ENCODE results near the gene GET4.
A peak's percentile ranks its signal among the peaks of the same experiment; 100 is the strongest.

The GET4 gene

GRCh38 chr7:857661-858060, 18.7 kb upstream of the GET4 start:
- H3K27ac ChIP-seq (ENCODE audit: low read depth, low read length): no peak overlapping the region
- H3K36me3 ChIP-seq (ENCODE audit: insufficient read depth, low read length): peaks cover 9% of the 10 kb centered on the region
- no peak overlapping the region for H2AFZ ChIP-seq (ENCODE audit: low read length, unreplicated experiment)
- no peaks in the 10 kb centered on the region for H3K79me2 ChIP-seq (ENCODE audit: control insufficient read depth, insufficient read depth, low read length, unreplicated experiment)
- H3K27me3 ChIP-seq (ENCODE audit: insufficient read depth, low read length): no peaks in the 10 kb centered on the region
- no peak overlapping the region for H3K4me3 ChIP-seq (ENCODE audit: low read depth, low read length)
- H3K4me1 ChIP-seq (ENCODE audit: control insufficient read depth, insufficient read depth, low read length, unreplicated experiment): no peaks in the 10 kb centered on the region

- Histone ChIP-seq H3K36me3 (ENCODE audit: insufficient read depth, low read length) (peaks cover 12% of the 10 kb centered on the region; the same call in 1 of the 2 replicates), H3K4me3 (ENCODE audit: low read depth, low read length) (no peak overlapping the region), H3K27me3 (ENCODE audit: insufficient read depth, low read length) (no peaks in the 10 kb centered on the region), H2AFZ (ENCODE audit: low read length, unreplicated experiment) (no peak overlapping the region), H3K27ac (ENCODE audit: low read depth, low read length) (no peak overlapping the region), H3K4me1 (ENCODE audit: control insufficient read depth, insufficient read depth, low read length, unreplicated experiment) (no peaks in the 10 kb centered on the region), H3K79me2 (ENCODE audit: control insufficient read depth, insufficient read depth, low read length, unreplicated experiment) (no peaks in the 10 kb centered on the region)
These were observed 16.9 kb upstream of the GET4 start for GRCh38 chr7:859359-860030.

GRCh38 chr7:860149-860548, 16.2 kb upstream of the GET4 start:
- H3K36me3 ChIP-seq (ENCODE audit: insufficient read depth, low read length): peaks cover 12% of the 10 kb centered on the region; the same call in 1 of the 2 replicates
- H3K79me2 ChIP-seq (ENCODE audit: control insufficient read depth, insufficient read depth, low read length, unreplicated experiment): no peaks in the 10 kb centered on the region
- H3K4me1 ChIP-seq (ENCODE audit: control insufficient read depth, insufficient read depth, low read length, unreplicated experiment): no peaks in the 10 kb centered on the region
- H3K4me3 ChIP-seq (ENCODE audit: low read depth, low read length): no peak overlapping the region
- no peak overlapping the region for H3K27ac ChIP-seq (ENCODE audit: low read depth, low read length)
- H3K27me3 ChIP-seq (ENCODE audit: insufficient read depth, low read length): no peaks in the 10 kb centered on the region
- H2AFZ ChIP-seq (ENCODE audit: low read length, unreplicated experiment): no peak overlapping the region

GRCh38 chr7:861222-861621, 15.1 kb upstream of the GET4 start:
- no peak overlapping the region for H3K4me3 ChIP-seq (ENCODE audit: low read depth, low read length)
- H3K4me1 ChIP-seq (ENCODE audit: control insufficient read depth, insufficient read depth, low read length, unreplicated experiment): no peaks in the 10 kb centered on the region
- no peaks in the 10 kb centered on the region for H3K79me2 ChIP-seq (ENCODE audit: control insufficient read depth, insufficient read depth, low read length, unreplicated experiment)
- H3K27ac ChIP-seq (ENCODE audit: low read depth, low read length): no peak overlapping the region
- no peaks in the 10 kb centered on the region for H3K27me3 ChIP-seq (ENCODE audit: insufficient read depth, low read length)
- no peak overlapping the region for H2AFZ ChIP-seq (ENCODE audit: low read length, unreplicated experiment)
- H3K36me3 ChIP-seq (ENCODE audit: insufficient read depth, low read length): peaks cover 12% of the 10 kb centered on the region; the same call in 1 of the 2 replicates

GRCh38 chr7:862157-862556, 14.2 kb upstream of the GET4 start:
- no peak overlapping the region for H3K27ac ChIP-seq (ENCODE audit: low read depth, low read length)
- no peaks in the 10 kb centered on the region for H3K27me3 ChIP-seq (ENCODE audit: insufficient read depth, low read length)
- no peak overlapping the region for H2AFZ ChIP-seq (ENCODE audit: low read length, unreplicated experiment)
- no peak overlapping the region for H3K4me3 ChIP-seq (ENCODE audit: low read depth, low read length)
- peaks cover 3% of the 10 kb centered on the region for H3K4me1 ChIP-seq (ENCODE audit: control insufficient read depth, insufficient read depth, low read length, unreplicated experiment)
- no peaks in the 10 kb centered on the region for H3K79me2 ChIP-seq (ENCODE audit: control insufficient read depth, insufficient read depth, low read length, unreplicated experiment)
- H3K36me3 ChIP-seq (ENCODE audit: insufficient read depth, low read length): peaks cover 12% of the 10 kb centered on the region; the same call in 1 of the 2 replicates

GRCh38 chr7:863106-863505, 13.2 kb upstream of the GET4 start:
- no peak overlapping the region for H3K27ac ChIP-seq (ENCODE audit: low read depth, low read length)
- peaks cover 12% of the 10 kb centered on the region; the same call in 1 of the 2 replicates for H3K36me3 ChIP-seq (ENCODE audit: insufficient read depth, low read length)
- H3K27me3 ChIP-seq (ENCODE audit: insufficient read depth, low read length): no peaks in the 10 kb centered on the region
- H3K4me3 ChIP-seq (ENCODE audit: low read depth, low read length): no peak overlapping the region
- H3K4me1 ChIP-seq (ENCODE audit: control insufficient read depth, insufficient read depth, low read length, unreplicated experiment): peaks cover 13% of the 10 kb centered on the region
- peaks cover 1% of the 10 kb centered on the region for H3K79me2 ChIP-seq (ENCODE audit: control insufficient read depth, insufficient read depth, low read length, unreplicated experiment)
- H2AFZ ChIP-seq (ENCODE audit: low read length, unreplicated experiment): no peak overlapping the region

- H3K27ac ChIP-seq (ENCODE audit: low read depth, low read length): no peak overlapping the region
- H2AFZ ChIP-seq (ENCODE audit: low read length, unreplicated experiment): no peak overlapping the region
- peaks cover 2% of the 10 kb centered on the region for H3K79me2 ChIP-seq (ENCODE audit: control insufficient read depth, insufficient read depth, low read length, unreplicated experiment)
- H3K36me3 ChIP-seq (ENCODE audit: insufficient read depth, low read length): peaks cover 17% of the 10 kb centered on the region
- H3K4me3 ChIP-seq (ENCODE audit: low read depth, low read length): no peak overlapping the region
- H3K27me3 ChIP-seq (ENCODE audit: insufficient read depth, low read length): no peaks in the 10 kb centered on the region
- peaks cover 14% of the 10 kb centered on the region for H3K4me1 ChIP-seq (ENCODE audit: control insufficient read depth, insufficient read depth, low read length, unreplicated experiment)
These were observed 10.4 kb upstream of the GET4 start for GRCh38 chr7:865921-866320.

GRCh38 chr7:867001-867405, 9.4 kb upstream of the GET4 start:
- H3K27me3 ChIP-seq (ENCODE audit: insufficient read depth, low read length): no peaks in the 10 kb centered on the region
- peaks cover 14% of the 10 kb centered on the region for H3K4me1 ChIP-seq (ENCODE audit: control insufficient read depth, insufficient read depth, low read length, unreplicated experiment)
- H3K4me3 ChIP-seq (ENCODE audit: low read depth, low read length): no peak overlapping the region
- no peak overlapping the region for H2AFZ ChIP-seq (ENCODE audit: low read length, unreplicated experiment)
- H3K79me2 ChIP-seq (ENCODE audit: control insufficient read depth, insufficient read depth, low read length, unreplicated experiment): peaks cover 2% of the 10 kb centered on the region
- H3K36me3 ChIP-seq (ENCODE audit: insufficient read depth, low read length): peaks cover 16% of the 10 kb centered on the region
- H3K27ac ChIP-seq (ENCODE audit: low read depth, low read length): peak overlapping the region; percentile 73

- Histone ChIP-seq H2AFZ (ENCODE audit: low read length, unreplicated experiment) (no peak overlapping the region), H3K27ac (ENCODE audit: low read depth, low read length) (peak overlapping the region; percentile 73), H3K4me1 (ENCODE audit: control insufficient read depth, insufficient read depth, low read length, unreplicated experiment) (peaks cover 14% of the 10 kb centered on the region), H3K27me3 (ENCODE audit: insufficient read depth, low read length) (no peaks in the 10 kb centered on the region), H3K79me2 (ENCODE audit: control insufficient read depth, insufficient read depth, low read length, unreplicated experiment) (peaks cover 2% of the 10 kb centered on the region), H3K36me3 (ENCODE audit: insufficient read depth, low read length) (peaks cover 17% of the 10 kb centered on the region), H3K4me3 (ENCODE audit: low read depth, low read length) (no peak overlapping the region)
These were observed 8.8 kb upstream of the GET4 start for GRCh38 chr7:867406-868188.

GRCh38 chr7:868189-868486, 8.2 kb upstream of the GET4 start:
- Histone ChIP-seq H3K79me2 (ENCODE audit: control insufficient read depth, insufficient read depth, low read length, unreplicated experiment) (peaks cover 2% of the 10 kb centered on the region), H3K27ac (ENCODE audit: low read depth, low read length) (peak overlapping the region; percentile 73; the same call in 1 of the 2 replicates), H3K36me3 (ENCODE audit: insufficient read depth, low read length) (peaks cover 17% of the 10 kb centered on the region), H2AFZ (ENCODE audit: low read length, unreplicated experiment) (no peak overlapping the region), H3K4me1 (ENCODE audit: control insufficient read depth, insufficient read depth, low read length, unreplicated experiment) (peaks cover 16% of the 10 kb centered on the region), H3K27me3 (ENCODE audit: insufficient read depth, low read length) (no peaks in the 10 kb centered on the region), H3K4me3 (ENCODE audit: low read depth, low read length) (no peak overlapping the region)

GRCh38 chr7:869348-869747, 7.0 kb upstream of the GET4 start:
- Histone ChIP-seq H2AFZ (ENCODE audit: low read length, unreplicated experiment) (no peak overlapping the region), H3K4me3 (ENCODE audit: low read depth, low read length) (no peak overlapping the region), H3K36me3 (ENCODE audit: insufficient read depth, low read length) (peaks cover 12% of the 10 kb centered on the region; the same call in 1 of the 2 replicates), H3K79me2 (ENCODE audit: control insufficient read depth, insufficient read depth, low read length, unreplicated experiment) (peaks cover 2% of the 10 kb centered on the region), H3K27ac (ENCODE audit: low read depth, low read length) (no peak overlapping the region), H3K4me1 (ENCODE audit: control insufficient read depth, insufficient read depth, low read length, unreplicated experiment) (peaks cover 22% of the 10 kb centered on the region), H3K27me3 (ENCODE audit: insufficient read depth, low read length) (no peaks in the 10 kb centered on the region)
